GM10847 (cell line): ENCODE data around the gene CSF3R.

Experiments
- POLR2A ChIP-seq: IDR thresholded peaks from 2 replicates; pipeline ENCODE4 v1.6.1; 2011; ENCODE audit not compliant: insufficient read length; ENCODE audit errors: extremely low read depth

CSF3R gene

DNA sequence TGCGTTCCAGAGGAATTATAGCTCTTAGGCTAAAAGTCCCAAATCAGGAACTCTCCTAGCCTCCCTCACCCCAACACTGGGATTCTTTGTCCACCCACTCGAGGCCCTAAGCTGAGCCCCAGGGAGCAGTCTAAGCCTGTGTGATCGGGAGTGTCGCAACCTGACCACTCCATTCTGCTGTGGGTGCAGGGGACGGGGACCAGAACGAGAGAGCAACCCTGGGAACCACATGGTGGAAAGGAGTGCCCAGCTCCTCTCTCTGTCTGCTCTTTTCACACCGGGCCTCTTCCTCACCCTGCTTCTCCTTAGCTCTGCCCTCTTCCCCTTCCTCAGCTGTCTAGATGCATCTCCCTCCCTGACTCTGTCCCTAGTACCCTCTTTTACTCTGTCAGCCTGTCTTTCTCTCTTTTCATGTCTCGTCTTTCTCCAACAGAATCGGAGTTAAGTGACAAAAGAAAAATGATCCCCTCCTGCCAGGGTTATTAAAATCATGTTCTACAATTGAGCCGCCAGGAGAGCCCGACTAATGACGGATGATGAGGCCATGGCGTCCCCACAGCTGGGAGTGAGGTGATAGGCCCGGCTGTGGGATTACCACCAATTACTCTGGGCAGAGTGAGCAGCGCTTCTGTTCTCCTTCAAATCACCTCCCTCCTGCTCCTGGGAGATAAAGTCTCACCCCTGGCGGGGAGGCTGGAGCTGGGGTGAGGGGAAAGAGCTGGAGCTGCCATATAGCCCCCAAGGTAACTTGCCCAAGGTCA is 34.5 kb upstream of the CSF3R start:
- no peak for TF ChIP-seq POLR2A

DNA sequence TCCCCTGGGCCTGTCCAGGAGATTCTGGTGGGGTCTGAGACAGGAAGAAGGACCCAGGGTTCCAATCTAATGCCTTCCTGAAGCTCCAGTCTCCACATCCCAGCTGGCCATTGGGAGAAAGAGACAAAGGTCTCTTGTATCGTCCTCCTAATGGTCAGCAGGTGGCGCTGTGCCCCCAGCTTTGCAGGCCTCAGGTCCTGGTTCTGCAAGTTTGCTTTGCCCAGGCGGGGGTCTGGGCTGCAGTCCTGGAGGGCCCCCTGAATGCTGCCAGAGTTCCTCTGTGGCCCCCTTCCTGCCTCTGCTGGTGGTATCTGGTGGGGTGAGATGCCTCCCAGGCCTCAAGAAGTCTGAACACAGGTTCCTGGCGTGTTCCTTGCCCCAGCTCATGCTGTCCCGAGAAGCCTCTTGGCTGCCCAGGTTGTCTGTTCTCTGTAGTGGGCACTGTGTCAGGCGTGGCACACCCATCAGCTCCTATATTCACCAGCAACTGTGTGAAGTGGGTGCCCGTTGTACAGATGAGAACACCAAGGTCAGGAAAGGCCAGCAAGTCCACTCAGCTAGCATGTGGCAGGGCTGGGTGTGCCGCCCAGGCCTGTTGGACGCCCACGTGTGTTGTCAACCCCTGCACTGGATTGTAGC is 33.8 kb upstream of the CSF3R start:
- TF ChIP-seq POLR2A: no peak

DNA sequence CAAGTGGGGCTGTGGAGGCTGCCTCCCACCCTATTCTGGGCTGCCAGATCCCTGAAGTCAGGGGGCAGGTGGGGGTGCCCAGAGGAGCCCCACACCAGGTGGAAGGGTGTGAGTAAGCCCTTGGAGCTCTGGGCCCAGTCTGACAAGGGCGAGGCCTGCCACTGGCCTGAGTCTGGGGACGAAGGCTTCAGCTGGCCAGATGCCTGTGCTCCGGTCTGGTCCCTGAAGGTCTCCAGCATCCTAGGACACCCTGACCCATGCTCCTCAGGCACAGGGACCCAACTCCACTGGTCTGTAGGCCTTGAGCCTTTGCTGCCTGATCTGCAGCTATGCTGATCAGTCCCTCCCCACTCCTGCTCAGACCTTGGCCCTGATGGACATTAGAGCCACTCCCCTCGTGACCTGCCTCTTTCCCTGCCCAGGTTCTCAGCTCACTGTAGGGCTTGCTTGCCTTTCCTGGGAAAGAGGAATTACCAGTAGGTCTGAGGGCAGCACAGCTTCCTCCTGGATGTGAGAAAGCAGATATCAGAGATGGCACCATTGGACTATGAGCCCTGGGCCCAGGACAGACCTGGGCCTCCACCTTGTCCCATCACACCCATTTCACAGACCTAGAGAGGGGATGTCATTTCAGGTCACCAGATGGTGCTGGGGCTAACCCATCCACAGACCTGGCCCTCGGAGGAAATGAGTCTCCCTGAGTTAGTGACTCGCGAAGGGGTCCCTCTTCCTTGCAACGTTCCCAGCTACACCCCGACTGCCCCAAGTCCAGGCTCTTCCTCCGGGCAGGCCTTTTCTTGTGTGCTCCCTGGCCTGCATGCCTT is 32.8 kb upstream of the CSF3R start:
- TF ChIP-seq POLR2A: no peak

DNA sequence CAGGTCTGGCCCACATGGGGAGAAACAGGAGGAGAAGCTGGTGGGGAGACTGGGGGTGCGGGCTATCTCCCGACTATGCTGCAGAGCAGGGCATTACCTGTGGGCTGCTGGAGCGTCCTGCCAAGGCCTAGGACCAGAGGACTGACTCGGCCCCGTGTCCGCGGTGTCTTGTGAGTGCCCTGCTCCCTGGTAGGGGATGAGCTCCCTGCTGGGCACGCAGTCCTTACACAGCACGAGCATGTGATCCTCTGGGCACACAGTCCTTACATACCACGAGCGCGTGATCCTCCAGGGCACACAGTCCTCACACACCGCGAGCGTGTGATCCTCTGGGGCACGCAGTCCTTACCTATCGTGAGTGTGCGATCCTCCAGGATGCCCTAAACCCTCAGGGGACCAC is 31.8 kb upstream of the CSF3R start:
- no peak for TF ChIP-seq POLR2A

DNA sequence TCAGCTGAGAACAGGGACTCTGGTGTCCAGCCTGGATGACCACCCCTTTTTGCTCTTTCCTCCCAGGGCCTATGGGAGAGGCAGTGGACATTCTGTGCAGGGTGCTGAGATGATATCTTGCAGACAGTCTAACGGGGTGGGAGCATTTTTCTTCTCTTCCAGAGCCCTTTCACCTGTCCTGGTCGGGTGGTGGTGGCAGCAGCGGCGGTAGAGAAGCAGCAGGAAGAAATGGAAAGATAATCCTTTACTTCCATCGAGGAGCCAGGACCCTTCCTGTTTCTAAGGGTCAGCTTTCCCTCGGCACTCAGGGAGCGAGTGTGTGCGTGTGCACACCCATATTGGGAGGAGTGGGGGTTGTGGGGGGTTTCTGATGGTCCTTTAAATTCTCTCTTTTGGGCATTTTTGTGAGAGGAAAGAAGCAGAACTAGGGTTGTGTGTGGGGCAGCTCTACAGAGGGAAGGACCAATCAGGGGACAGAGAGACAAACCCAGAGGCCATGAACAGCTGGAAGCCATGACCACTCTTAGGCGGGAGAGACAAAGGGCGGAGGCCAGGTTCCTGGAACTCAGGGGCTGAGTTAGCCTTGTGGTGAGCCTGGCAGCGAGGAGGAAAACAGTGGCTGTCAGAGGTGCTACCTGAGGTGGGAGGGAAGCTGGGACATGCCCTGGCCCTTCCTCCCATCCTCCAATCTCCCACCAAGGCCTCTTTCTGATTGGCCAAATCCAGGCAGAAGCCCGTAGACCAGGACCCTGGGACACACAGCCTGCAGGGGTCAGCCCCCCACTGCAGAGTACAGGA is 31.2 kb upstream of the CSF3R start:
- TF ChIP-seq POLR2A: no peak

DNA sequence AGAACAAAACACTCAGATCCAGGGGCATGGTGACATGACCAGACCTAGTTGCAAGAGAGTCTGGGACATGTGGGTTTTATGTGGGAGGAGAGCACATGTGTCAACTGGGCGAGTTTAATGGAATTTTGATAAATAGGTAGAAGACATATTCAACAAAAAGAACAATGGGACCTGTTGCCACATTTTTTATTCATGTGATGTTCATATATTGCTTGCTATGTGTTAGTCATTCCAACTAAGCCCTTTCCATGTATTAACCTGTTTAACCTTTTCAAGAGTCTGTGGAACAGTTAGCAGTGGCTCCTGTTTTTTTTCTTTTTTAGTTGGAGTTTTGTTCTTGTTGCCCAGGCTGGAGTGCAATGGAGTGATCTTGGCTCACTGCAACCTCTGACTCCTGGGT is 30.1 kb upstream of the CSF3R start:
- no peak for TF ChIP-seq POLR2A

DNA sequence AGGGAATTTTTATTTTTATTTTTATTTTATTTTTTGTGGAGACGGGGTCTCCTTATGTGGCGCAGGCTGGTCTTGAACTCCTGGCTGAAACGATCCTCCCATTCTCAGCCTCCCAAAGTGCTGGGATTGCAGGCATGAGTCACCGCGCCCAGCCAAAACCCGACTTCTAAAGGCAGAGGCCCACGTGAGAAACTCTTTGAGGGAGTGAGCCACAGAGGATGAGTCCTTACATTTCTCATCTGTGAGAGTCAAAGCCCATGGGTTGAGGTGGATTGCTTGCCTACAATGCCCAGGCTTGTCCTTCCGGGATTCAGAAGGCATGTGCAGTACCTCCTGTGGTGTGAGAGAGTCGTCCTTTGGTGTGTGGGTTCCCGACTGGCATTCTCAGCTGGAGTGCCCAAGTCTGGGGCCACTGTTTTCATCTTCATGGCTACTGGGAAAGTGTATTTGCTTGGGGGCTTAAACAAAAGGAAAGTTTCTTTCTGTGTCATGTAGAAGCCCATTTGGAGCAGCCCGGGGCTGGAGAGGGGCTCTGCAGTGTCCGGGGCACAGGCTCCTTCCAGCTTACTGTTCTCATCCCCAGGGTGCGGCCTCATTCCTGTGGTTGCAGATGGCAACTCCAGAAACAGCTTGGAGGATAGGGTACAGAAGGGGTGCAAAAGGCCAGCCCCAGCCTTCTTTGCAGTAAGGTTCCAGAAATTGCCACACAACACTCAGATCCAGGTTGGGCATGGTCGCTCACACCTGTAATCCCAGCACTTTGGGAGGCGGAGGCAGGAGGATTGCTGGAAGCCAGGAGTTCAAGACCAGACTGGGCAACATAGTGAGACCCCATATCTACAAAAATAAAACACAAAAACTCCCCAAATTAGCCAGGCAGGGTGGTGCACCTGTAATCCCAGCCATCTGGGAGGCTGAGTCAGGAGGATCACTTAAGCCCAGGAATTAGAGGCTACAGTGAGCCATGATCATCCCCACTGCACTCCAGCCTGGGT is 29.4 kb upstream of the CSF3R start:
- no peak for TF ChIP-seq POLR2A

DNA sequence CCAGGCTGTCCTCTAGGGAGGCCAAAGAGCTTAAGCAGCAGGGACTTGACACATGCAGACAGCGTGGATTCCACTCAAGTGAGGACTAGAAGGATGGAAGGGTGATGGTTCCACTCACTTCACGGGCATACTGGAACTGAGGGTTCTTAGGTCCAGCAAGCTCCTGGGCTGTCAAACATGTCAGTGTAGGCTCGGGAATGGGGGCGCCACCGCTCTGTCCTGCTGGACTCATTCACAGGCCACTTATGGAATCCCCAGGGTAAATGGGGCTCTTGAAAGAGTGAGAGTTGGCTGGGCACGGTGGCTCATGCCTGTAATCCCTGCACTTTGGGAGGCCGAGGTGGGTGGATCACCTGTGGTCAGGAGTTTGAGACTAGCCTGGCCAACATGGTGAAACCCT is 27.7 kb upstream of the CSF3R start:
- no peak for TF ChIP-seq POLR2A

DNA sequence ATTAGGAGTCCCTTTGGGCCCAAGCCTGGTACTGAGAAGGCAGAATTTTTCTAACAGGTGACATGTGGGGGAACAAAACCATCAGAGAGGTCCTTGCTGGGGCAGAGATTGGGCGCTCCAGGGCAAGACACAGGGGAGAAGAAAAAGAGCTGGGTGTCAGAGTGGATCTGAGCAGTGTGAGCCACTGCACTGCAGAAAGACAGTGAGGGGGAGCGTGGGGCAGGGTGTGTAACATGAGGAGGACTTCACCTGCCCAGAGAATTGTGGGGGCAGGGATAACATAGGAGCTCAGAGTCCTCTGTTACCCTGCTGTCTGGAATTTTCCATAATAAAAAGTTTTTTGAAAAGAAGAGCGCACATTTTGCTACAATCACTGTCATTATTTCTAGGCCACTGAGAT is 25.5 kb upstream of the CSF3R start:
- TF ChIP-seq POLR2A: no peak

DNA sequence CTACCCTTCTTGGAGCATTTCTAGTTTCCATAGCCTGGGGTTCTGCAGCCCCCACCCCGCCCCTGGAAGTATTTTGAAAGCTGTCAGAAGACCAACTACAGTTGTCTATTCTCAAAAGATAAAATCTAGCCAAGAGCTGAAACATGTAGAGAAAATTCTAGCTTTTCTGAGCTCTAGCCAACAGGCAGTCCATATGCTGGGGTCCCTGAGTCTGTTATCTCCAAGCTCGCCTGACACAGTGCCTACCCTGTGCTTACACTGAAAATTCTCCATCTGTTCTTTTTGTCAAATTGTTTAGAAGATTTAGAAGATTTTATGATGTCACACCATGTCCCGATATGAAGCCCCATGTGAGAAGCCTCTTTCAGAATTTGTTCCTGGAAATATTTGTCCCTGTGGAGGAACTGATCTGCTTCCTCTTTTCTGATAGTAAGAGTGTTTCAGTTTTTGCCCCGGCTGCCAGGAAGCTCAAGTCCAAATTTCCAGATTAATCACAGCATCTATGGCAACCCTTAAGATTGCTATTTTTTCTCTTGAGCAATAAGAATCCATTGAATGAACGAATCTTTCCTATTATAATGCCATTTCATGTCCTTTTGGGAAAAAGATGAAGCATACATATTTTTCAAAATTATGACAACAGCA is 23.7 kb upstream of the CSF3R start:
- TF ChIP-seq POLR2A: no peak

DNA sequence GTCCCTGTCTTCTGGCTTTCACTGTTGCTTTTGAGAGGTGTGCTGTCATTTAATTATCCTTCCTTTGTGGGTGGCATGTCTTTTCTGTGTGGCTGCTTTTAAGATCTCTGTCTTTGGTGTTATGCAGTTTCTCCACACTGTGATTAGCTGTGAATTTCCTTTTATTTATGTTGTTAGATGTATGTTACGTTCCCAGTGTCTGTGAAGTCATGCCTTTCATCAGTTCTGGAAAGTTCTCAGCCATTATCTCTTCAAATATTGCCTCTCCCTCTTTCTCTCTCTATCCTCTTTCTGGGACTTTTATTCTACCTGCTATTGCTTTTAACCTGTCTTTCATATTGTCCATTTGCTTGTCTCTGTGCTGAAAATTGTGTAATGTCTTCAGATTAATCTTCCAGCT is 21.0 kb upstream of the CSF3R start:
- TF ChIP-seq POLR2A: no peak

DNA sequence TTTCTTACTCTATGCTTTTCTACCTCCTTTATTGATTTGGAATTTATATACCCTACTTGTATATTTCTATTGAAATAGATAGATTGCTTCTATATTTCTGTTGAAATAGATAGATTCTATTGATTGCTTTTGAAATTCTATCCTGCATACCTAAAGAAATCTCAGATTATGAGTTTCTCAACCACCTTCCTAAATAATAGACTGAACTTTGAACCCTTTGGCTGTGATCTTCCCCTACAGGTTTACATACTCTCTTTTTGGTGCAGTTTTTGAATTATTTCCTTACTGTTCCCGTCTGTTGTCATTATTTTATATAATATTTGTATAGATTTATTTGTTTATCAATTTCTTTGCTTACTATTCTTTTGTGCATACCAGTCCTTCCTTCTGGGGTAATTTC is 20.4 kb upstream of the CSF3R start:
- TF ChIP-seq POLR2A: no peak

DNA sequence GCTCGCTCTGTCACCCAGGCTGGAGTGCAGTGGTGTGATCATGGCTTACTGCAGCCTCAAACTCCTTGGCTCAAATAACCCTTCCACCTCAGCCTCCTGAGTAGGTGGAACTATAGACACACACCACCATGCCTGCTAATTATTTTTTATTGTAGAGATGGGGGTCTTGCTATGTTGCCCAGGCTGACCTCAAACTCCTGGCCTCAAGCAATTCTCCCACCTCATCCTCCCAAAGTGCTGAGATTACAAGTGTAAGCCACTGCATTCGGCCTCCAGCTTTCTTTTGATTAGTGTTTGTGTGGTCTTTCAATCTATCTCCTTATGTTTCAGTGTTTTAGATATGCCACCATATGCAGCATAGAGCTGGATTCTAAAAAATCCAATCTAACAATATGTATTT is 19.9 kb upstream of the CSF3R start:
- TF ChIP-seq POLR2A: no peak

DNA sequence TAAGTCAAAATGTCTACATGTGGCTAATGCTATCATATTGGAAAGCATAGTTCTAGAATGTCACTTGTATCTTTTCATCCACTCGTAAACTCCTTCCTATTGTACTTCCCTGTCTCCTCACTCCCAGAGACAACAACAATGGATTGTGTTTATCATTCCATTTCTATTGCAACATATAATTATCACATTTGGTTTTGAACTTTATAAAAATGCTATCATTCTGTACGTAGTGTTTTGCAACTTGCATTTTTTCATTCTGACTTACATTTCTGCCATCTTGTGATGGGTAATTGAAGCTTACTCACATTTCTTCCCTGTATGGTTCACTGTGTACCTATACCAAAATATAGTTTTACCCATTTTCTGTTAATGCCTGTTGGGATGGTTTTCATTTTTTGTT is 14.5 kb upstream of the CSF3R start:
- TF ChIP-seq POLR2A: no peak

DNA sequence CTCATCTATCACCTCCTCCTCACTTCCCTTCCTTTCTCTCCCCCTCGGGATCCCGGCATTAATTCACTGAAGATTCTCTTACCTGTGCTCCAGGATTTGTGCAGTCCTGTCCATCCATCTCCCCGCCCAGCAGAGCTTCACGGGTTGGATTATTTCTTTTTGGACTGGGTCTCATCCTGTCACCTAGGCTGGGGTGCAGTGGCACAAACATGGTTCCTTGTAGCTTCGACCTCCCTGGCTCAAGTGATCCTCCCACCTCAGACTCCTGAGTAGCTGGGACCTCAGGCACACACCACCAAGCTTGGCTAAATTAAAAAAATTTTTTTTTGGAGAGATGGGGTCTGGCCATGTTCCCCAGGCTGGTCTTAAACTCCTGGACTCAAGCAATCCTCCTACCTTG is 12.3 kb upstream of the CSF3R start:
- no peak for TF ChIP-seq POLR2A
